Endothelial cell of umbilical vein (primary cell): ENCODE measurements around the gene COMT.
A peak's percentile ranks its signal among the peaks of the same experiment; 100 is the strongest.

Experiments used
- EZH2 ChIP-seq: IDR thresholded peaks from 2 replicates; pipeline ENCODE4 v1.6.1; 2012; ENCODE audit warnings: borderline replicate concordance, low read depth, mild to moderate bottlenecking, moderate library complexity, low read length, inconsistent platforms; ENCODE audit not compliant: severe bottlenecking
- FOS ChIP-seq: IDR thresholded peaks from 2 replicates; pipeline ENCODE4 v1.6.1; 2011; ENCODE audit warnings: mild to moderate bottlenecking, low read length, moderate library complexity, borderline replicate concordance; ENCODE audit not compliant: insufficient read depth
- POLR2A ChIP-seq: IDR thresholded peaks from 2 replicates; pipeline ENCODE4 v1.6.1; 2012; ENCODE audit warnings: low read depth, mild to moderate bottlenecking, control low read depth, low read length
- POLR2AphosphoS5 ChIP-seq: IDR thresholded peaks from 2 replicates; pipeline ENCODE4 v1.6.1; 2012; ENCODE audit warnings: low read depth, mild to moderate bottlenecking, control low read depth, low read length, moderate library complexity; ENCODE audit not compliant: insufficient read depth
- TF ChIP-seq, protein P1 (sequence below), 2 donors: IDR thresholded peaks; 1 replicate in 1 of 2; 2 replicates in 1 of 2; pipeline ENCODE4 v1.5.1; 2011; ENCODE audit warnings: low read length in 2 of 2, mild to moderate bottlenecking in 2 of 2, moderate library complexity in 2 of 2, control low read depth in 1 of 2, inconsistent platforms in 1 of 2, low read depth in 1 of 2; ENCODE audit not compliant: insufficient read depth in 1 of 2; ENCODE audit errors: extremely low read depth in 1 of 2
- TF ChIP-seq, protein P2 (sequence below): IDR thresholded peaks from 2 replicates; pipeline ENCODE4 v1.6.1; 2011; ENCODE audit not compliant: insufficient read depth, insufficient read length

DNA sequence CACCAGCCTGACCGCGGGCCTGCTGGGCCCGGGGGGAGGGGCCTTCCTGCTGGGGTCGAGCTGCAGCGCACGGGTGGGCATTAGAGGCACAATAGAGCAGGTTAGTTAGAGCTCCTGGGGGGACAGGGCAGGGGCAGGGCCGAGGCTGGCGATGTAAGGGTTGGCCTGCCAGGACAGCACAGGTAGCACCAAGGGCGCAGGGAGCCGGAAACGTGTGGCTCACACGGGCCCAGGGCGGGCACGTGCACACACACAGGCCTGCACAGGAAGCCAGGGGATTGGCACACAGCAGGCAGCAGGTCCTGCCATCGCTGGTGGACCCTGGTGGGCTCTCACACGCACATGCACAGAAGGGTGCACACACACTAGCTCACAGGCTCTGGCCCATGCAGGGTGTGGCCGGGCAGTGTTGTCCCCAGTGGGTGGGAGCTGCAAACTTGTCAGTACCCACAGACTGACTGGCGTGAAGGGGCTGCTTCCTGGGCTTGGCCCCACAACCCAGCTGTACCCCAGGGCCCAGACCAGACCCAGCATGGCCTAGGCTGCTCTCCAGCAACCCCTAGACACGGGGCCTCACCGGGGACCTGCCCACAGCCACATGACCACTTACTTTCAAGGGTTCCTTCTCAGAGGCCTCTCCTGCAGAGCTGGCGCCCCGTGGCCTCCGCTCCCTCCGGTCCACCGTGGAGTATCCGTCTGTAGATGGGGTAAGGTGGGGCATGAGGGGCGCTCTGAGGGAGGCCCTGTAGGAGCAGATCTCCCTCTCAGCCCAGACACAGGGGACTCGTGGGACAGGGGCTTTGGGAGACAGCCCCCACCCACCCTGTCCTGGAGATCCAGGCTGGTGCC, 29.9 kb downstream of the COMT start:
- TF ChIP-seq, protein P1, sequence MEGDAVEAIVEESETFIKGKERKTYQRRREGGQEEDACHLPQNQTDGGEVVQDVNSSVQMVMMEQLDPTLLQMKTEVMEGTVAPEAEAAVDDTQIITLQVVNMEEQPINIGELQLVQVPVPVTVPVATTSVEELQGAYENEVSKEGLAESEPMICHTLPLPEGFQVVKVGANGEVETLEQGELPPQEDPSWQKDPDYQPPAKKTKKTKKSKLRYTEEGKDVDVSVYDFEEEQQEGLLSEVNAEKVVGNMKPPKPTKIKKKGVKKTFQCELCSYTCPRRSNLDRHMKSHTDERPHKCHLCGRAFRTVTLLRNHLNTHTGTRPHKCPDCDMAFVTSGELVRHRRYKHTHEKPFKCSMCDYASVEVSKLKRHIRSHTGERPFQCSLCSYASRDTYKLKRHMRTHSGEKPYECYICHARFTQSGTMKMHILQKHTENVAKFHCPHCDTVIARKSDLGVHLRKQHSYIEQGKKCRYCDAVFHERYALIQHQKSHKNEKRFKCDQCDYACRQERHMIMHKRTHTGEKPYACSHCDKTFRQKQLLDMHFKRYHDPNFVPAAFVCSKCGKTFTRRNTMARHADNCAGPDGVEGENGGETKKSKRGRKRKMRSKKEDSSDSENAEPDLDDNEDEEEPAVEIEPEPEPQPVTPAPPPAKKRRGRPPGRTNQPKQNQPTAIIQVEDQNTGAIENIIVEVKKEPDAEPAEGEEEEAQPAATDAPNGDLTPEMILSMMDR (IDR thresholded peaks at IDR 0.05; ENCODE audit: extremely low read depth in 1 of 2, insufficient read depth in 1 of 2, low read depth in 1 of 2, low read length in 2 of 2), result no peak
- TF ChIP-seq POLR2A (peak; percentile 48), POLR2AphosphoS5 (peak; percentile 7), EZH2 (no peak), FOS (no peak)
- TF ChIP-seq, protein P2, sequence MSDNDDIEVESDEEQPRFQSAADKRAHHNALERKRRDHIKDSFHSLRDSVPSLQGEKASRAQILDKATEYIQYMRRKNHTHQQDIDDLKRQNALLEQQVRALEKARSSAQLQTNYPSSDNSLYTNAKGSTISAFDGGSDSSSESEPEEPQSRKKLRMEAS, result no peak
